Activated CD8-positive, alpha-beta memory T cell treated with anti-CD3 and anti-CD28 coated beads, Interleukin-2, amount 10 ng/mL, durations not matched to agents 7 days and 5 days (primary cell): Measurements from ENCODE around the gene FSTL4. TPM values are rescaled to one million over a fixed set of nuclear protein-coding genes. Genes with fewer than 3 reads are reported as not detected.
"Not testable (repeated sequence)": the region's sequence is repeated elsewhere in the genome, so short reads cannot be mapped to it uniquely, and the experiment has no call there.

Experiments
- ATAC-seq: fragments of 150-1000 bp; cut with Tn5 transposase; one replicate; pipeline ENCODE4 v1.10.0; 2021; ENCODE audit warnings: moderate library complexity
- CTCF ChIA-PET: fragments of 350-600 bp; sonication (Branson Sonifier 250); formaldehyde crosslinking; loops from one replicate; lab custom pipeline; 2021; ENCODE audit warnings: antibody characterized with exemption; lab: Charles Lee
- DNase-seq: peaks from one replicate; pipeline ENCODE4 v3.0.0-alpha.2; 2020
- H3K27ac Mint-ChIP-seq: one replicate; pipeline ENCODE4 v1.8.0; 2021; ENCODE audit warnings: mild to moderate bottlenecking, mixed read lengths
- H3K27me3 Mint-ChIP-seq: one replicate; pipeline ENCODE4 v1.8.0; 2021; ENCODE audit warnings: mixed read lengths
- H3K36me3 Mint-ChIP-seq: one replicate; pipeline ENCODE4 v1.8.0; 2021; ENCODE audit warnings: mild to moderate bottlenecking, mixed read lengths
- H3K4me1 Mint-ChIP-seq: one replicate; pipeline ENCODE4 v1.8.0; 2021; ENCODE audit warnings: mixed read lengths
- H3K4me3 Mint-ChIP-seq: one replicate; pipeline ENCODE4 v1.8.0; 2021; ENCODE audit warnings: mild to moderate bottlenecking, moderate library complexity, mixed read lengths
- H3K9me3 Mint-ChIP-seq: one replicate; pipeline ENCODE4 v1.8.0; 2022; ENCODE audit warnings: low read depth, mixed read lengths
- total RNA-seq, 2 experiments: library from RNA; stranded (reverse); gene quantifications; one replicate each; pipeline ENCODE4 v1.2.3, GENCODE V29; 2021

FSTL4 gene
- total RNA-seq, 2 experiments from 2014 or later = not detected

GRCh38 chr5:133397990-133398645 is 214.2 kb downstream of the FSTL4 start:
- ATAC-seq = no peak
- no peak overlapping the region for H3K27ac Mint-ChIP-seq
- H3K4me1 Mint-ChIP-seq = peaks cover 24% of the 10 kb centered on the region
- CTCF ChIA-PET = no interaction called here
- no peaks in the 10 kb centered on the region for H3K36me3 Mint-ChIP-seq
- no peak for DNase-seq
- H3K4me3 Mint-ChIP-seq = no peak overlapping the region
- no peaks in the 10 kb centered on the region for H3K27me3 Mint-ChIP-seq
- no peaks in the 10 kb centered on the region for H3K9me3 Mint-ChIP-seq

GRCh38 chr5:133397348-133397747 is 215.0 kb downstream of the FSTL4 start:
- CTCF ChIA-PET = no interaction called here
- no peak overlapping the region for H3K27ac Mint-ChIP-seq
- no peaks in the 10 kb centered on the region for H3K9me3 Mint-ChIP-seq
- H3K36me3 Mint-ChIP-seq = no peaks in the 10 kb centered on the region
- ATAC-seq (no peak), DNase-seq (peak; percentile 34)
- H3K4me3 Mint-ChIP-seq = no peak overlapping the region
- H3K4me1 Mint-ChIP-seq = peaks cover 24% of the 10 kb centered on the region
- no peaks in the 10 kb centered on the region for H3K27me3 Mint-ChIP-seq

DNA sequence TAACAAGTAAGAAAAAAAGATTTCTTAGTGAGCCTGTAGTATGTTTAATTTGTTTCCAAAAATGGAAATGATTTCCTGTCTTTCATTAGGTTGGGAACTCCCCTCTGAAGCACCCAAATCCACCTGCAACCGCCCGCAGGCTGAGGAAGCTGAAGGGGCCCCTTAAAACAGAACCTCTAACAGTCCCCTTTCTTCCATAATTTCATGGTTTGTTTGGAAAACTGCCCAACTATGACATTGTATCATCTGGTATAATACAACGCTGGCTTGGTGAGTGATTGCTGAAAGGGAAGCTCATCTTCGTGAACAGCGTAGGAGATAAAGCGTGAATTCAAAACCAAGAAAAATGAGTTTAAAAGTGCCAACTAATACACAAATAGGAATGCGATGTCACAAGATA is 215.5 kb downstream of the FSTL4 start:
- CTCF ChIA-PET = interaction anchor here (1.2 kb wide), 1 partner anchor 27 kb away, joined by 4 read pairs; no protein-coding TSS in a partner anchor

GRCh38 chr5:133396187-133396741 is 216.1 kb downstream of the FSTL4 start:
- ATAC-seq = no peak
- no peak overlapping the region for H3K27ac Mint-ChIP-seq

More for the DNA sequence above, 215.5 kb downstream of the FSTL4 start:
- DNase-seq (no peak), ATAC-seq (no peak)
- H3K4me1 Mint-ChIP-seq = peaks cover 24% of the 10 kb centered on the region
- H3K9me3 Mint-ChIP-seq = no peaks in the 10 kb centered on the region
- H3K27ac Mint-ChIP-seq = no peak overlapping the region
- H3K4me3 Mint-ChIP-seq = no peak overlapping the region
- no peaks in the 10 kb centered on the region for H3K27me3 Mint-ChIP-seq
- H3K36me3 Mint-ChIP-seq = no peaks in the 10 kb centered on the region

GRCh38 chr5:133395207-133395606 is 217.1 kb downstream of the FSTL4 start:
- H3K36me3 Mint-ChIP-seq, CTCF ChIA-PET, H3K27me3 Mint-ChIP-seq, H3K27ac Mint-ChIP-seq, H3K4me3 Mint-ChIP-seq, H3K9me3 Mint-ChIP-seq, ATAC-seq: not testable (repeated sequence)
- peaks cover 24% of the 10 kb centered on the region for H3K4me1 Mint-ChIP-seq
- DNase-seq = peak; percentile 27

More at GRCh38 chr5:133396187-133396741, 216.1 kb downstream of the FSTL4 start:
- Mint-ChIP-seq H3K9me3 (no peaks in the 10 kb centered on the region), H3K4me3 (no peak overlapping the region), H3K4me1 (peaks cover 24% of the 10 kb centered on the region), H3K36me3 (no peaks in the 10 kb centered on the region), H3K27me3 (no peaks in the 10 kb centered on the region)
- peak; percentile 28 for DNase-seq
- CTCF ChIA-PET = interaction anchor here (1.2 kb wide), 1 partner anchor 27 kb away, joined by 4 read pairs; no protein-coding TSS in a partner anchor

- H3K9me3 Mint-ChIP-seq, H3K36me3 Mint-ChIP-seq, CTCF ChIA-PET, H3K27ac Mint-ChIP-seq, H3K27me3 Mint-ChIP-seq, H3K4me3 Mint-ChIP-seq, ATAC-seq: not testable (repeated sequence)
- peaks cover 20% of the 10 kb centered on the region for H3K4me1 Mint-ChIP-seq
- peak; percentile 32 for DNase-seq
These were observed 217.9 kb downstream of the FSTL4 start for GRCh38 chr5:133394477-133394817.

DNA sequence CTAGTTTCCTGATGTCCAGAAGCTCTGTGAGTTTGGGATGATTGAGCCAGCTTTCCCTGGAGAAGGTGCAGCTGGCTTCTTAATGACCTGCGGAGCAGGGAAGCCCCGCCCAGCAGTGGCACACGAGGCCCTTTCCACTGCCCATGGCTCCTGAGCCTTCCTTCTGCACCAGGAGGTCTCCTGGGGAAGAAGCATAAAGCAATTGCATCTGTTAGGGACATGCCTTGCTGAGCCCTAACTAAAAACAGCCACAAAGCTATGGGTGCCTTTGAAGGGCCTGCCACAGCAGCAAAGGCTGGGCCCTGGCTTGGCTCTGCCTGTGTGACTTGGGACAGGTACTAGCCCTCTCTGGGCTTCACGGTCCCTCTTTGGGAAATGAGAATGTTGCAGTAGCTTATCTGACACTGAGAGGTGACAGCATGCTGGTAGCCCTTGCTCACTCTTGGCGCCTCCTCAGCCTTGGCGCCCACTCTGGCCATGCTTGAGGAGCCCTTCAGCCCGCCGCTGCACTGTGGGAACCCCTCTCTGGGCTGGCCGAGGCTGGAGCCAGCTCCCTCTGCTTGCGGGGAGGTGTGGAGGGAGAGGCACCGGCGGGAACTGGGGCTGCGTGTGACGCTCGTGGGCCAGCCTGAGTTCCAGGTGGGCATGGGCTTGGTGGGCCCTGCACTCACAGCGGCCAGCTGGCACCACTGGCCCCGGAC is 218.4 kb downstream of the FSTL4 start:
- no peaks in the 10 kb centered on the region for H3K36me3 Mint-ChIP-seq
- H3K9me3 Mint-ChIP-seq = no peaks in the 10 kb centered on the region
- DNase-seq (no peak), ATAC-seq (no peak)
- H3K27ac Mint-ChIP-seq = no peak overlapping the region
- H3K27me3 Mint-ChIP-seq = peaks cover 8% of the 10 kb centered on the region
- no peak overlapping the region for H3K4me3 Mint-ChIP-seq
- peaks cover 15% of the 10 kb centered on the region for H3K4me1 Mint-ChIP-seq
- CTCF ChIA-PET = no interaction called here

DNA sequence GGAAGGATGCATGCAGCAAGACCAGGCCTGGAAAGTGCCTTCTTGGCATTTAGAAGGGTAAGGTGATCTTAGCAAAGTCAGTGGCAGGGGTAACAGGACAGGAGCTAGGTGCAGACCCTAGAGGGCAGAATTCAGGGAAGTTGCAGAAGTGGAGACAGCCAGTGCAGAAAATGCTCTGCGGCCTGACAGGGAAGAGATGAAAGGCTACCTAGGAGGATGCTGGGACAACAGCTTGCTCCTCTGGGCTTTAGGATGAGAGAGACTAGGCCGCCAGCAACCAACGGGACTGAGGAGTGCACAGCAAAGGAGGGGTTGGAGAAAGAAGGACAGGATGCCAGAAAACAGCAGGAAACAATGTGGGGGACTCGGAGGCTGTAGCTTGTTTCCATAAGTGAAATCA is 219.9 kb downstream of the FSTL4 start:
- H3K4me1 Mint-ChIP-seq = peaks cover under 1% of the 10 kb centered on the region
- no peaks in the 10 kb centered on the region for H3K9me3 Mint-ChIP-seq
- DNase-seq (peak; percentile 27), ATAC-seq (no peak)
- no peak overlapping the region for H3K4me3 Mint-ChIP-seq
- CTCF ChIA-PET = interaction anchor here (0.6 kb wide), 1 partner anchor 384 kb away, joined by 3 read pairs; no protein-coding TSS in a partner anchor
- H3K27ac Mint-ChIP-seq = no peak overlapping the region
- peaks cover 20% of the 10 kb centered on the region for H3K27me3 Mint-ChIP-seq
- no peaks in the 10 kb centered on the region for H3K36me3 Mint-ChIP-seq

DNA sequence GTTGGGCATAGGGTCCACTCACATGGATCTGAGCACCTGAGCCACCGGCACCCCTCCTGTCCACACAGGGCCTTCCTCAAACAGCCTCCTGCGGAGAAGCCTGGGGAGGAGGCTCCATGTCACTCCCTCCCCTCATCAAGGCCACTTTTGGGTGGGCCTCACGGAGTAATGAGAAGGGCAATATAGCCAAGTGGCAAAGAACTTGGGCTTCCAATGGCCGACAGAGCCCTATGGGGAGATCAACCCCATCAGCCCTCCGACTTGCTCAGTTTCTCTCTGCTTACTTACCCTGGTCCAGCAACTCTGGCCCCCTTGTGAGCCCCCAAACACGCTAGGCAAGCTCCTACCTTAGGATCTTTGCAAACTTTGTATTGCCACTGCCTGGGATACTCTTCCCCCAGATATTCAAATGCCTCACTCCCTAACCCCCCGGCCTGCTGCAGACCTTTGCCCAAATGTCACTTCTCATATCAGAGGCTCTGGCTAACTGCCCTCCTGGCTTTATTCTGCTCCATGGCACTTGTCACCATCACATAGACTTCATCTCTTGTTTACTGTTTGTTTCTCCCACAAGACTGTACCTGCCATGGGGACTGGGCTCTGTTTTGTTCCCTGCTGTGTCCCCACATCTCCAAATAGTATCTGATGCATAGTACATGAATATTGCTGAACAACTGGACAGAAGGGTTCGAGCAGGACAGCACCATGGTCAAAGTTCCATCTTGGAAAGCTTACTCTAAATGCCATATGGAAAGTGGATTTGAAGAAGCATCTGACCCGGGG is 220.8 kb downstream of the FSTL4 start:
- H3K36me3 Mint-ChIP-seq = no peaks in the 10 kb centered on the region
- ATAC-seq = no peak

DNA sequence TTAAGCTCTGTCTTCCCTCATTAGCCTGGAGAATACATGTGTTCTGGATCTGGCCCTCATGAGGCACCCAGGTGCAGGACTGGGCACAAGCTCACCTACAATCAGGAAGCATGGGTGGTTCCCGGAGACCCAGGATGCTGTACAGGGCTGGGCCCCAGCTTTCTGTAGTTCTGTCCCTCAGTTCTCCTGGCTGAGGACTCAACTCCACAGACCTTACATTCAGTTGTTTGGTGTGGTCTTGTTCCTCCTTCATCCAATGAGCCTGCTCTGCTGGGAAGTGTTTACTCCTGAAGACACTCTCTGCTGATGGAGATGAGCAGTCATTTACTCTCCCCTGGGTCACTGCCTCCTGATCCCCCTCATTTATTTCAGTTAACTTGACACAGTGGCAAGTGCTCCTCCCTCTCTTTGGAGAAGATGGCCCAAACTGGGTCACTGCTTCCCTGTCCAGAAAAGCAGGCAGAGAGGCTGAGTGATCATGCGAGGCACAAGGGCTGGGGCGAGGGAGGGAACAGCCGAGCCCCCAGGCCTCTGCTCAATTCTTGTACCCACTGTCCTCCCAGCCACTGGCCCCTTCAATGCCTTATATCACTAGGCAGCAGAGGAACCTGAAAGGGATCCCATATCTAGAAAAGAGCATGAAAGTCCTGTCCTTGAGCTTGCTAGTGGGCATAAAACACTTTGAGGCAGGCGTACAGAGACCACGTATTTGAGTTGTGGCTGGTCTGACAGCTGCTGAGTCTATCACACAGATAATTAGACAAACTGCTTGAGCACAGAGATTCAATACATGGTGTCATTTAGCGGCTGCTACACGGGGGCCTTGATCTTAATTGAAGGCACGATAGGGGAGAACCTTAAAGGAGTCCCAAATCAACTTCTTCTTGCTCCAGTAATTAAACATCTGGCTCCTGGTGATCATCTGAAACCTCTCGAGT is 221.7 kb downstream of the FSTL4 start:
- Mint-ChIP-seq H3K36me3 (no peaks in the 10 kb centered on the region), H3K27me3 (peaks cover 26% of the 10 kb centered on the region), H3K4me1 (no peaks in the 10 kb centered on the region), H3K9me3 (no peaks in the 10 kb centered on the region), H3K4me3 (no peak overlapping the region), H3K27ac (no peak overlapping the region)
- ATAC-seq (no peak), DNase-seq (peak; percentile 32)
- CTCF ChIA-PET = no interaction called here

More for the DNA sequence above, 220.8 kb downstream of the FSTL4 start:
- peak; percentile 14 for DNase-seq
- peaks cover 21% of the 10 kb centered on the region for H3K27me3 Mint-ChIP-seq
- no peaks in the 10 kb centered on the region for H3K4me1 Mint-ChIP-seq
- no peak overlapping the region for H3K27ac Mint-ChIP-seq
- CTCF ChIA-PET = no interaction called here
- H3K9me3 Mint-ChIP-seq = no peaks in the 10 kb centered on the region
- no peak overlapping the region for H3K4me3 Mint-ChIP-seq

DNA sequence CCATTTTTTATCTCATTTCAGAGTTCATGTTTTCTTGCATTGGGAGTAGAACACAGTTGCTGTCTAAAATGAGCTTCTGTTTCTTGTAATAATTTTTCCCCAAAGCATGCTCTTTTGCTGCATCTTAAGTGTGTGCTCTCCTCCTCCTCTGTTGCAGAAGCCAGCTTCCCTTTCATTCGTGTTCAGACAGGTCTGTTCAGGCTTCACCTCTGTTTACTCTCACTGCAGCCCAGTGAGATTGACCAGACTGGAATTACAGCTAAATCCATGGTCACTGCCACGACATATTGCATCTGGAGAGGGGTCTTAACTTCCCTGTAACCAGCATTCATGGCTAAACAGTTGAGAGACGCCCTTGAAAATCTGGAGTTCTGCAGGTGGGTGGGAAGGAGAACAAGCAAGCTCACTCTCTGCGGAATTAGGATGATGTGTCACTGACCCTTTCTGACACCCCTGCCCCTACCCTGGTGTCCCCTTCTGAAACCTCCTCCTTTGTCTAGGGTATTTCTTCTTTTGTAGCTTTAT is 223.2 kb downstream of the FSTL4 start:
- CTCF ChIA-PET = no interaction called here
- H3K4me1 Mint-ChIP-seq = no peaks in the 10 kb centered on the region
- H3K4me3 Mint-ChIP-seq = no peak overlapping the region
- no peak for DNase-seq
- no peaks in the 10 kb centered on the region for H3K36me3 Mint-ChIP-seq
- no peaks in the 10 kb centered on the region for H3K9me3 Mint-ChIP-seq
- peaks cover 30% of the 10 kb centered on the region for H3K27me3 Mint-ChIP-seq
- ATAC-seq = no peak
- H3K27ac Mint-ChIP-seq = no peak overlapping the region

GRCh38 chr5:133387621-133388020 is 224.7 kb downstream of the FSTL4 start:
- DNase-seq (peak; percentile 36), ATAC-seq (no peak)
- H3K4me1 Mint-ChIP-seq = no peaks in the 10 kb centered on the region
- H3K9me3 Mint-ChIP-seq = no peaks in the 10 kb centered on the region
- H3K27me3 Mint-ChIP-seq = peaks cover 38% of the 10 kb centered on the region
- CTCF ChIA-PET = no interaction called here
- H3K4me3 Mint-ChIP-seq = no peak overlapping the region
- no peaks in the 10 kb centered on the region for H3K36me3 Mint-ChIP-seq
- no peak overlapping the region for H3K27ac Mint-ChIP-seq
